ENCODE results near the gene DMD. TPM values are rescaled to one million over a fixed set of nuclear protein-coding genes. Genes with fewer than 3 reads are reported as not detected.

Gene DMD
- total and polyA plus RNA-seq, 2 of the 8 experiments (the other 6 are each of a cell fraction or from before 2014, with no cell fraction given): 4.8 to 7.4 TPM

GRCh38 chrX:31993637-31994036 lies 1217.7 kb downstream of the DMD start (continued):
- TF ChIP-seq KDM4A (IDR thresholded peaks at IDR 0.05; ENCODE audit: low read depth, low read length, severe bottlenecking) (no peak), MAFK (IDR thresholded peaks at IDR 0.05; ENCODE audit: low read depth, low read length) (no peak), E2F6 (IDR thresholded peaks at IDR 0.05) (no peak), CTBP2 (IDR thresholded peaks at IDR 0.05; ENCODE audit: borderline replicate concordance, insufficient read depth, insufficient read length, low read length) (no peak), POLR2A (IDR thresholded peaks at IDR 0.05; ENCODE audit: control extremely low read depth in 1 of 2, low read depth in 2 of 2, low read length in 2 of 2) (no peak), ATF2 (IDR thresholded peaks at IDR 0.05; ENCODE audit: low read length) (no peak), JUND (IDR thresholded peaks at IDR 0.05; ENCODE audit: low read length) (no peak), BACH1 (IDR thresholded peaks at IDR 0.05; ENCODE audit: low read length) (no peak)

Data from H1 (cell line).